Prostate gland (tissue), 2 donors: ENCODE data around the gene TSPAN14. TPM values are rescaled to one million over a fixed set of nuclear protein-coding genes. Genes with fewer than 3 reads are reported as not detected.

Experiments
- DNase-seq: peaks from one replicate; pipeline ENCODE4 v3.0.0-alpha.2; 2019; ENCODE audit warnings: low spot score
- H3K27ac ChIP-seq, 2 donors: fragments of 200-600 bp; sonication (generic); 2 replicates each; pipeline ENCODE4 v1.5.1; 2017 to 2019
- H3K27me3 ChIP-seq: fragments of 200-600 bp; sonication (generic); replicated peaks from 2 replicates; pipeline ENCODE4 v1.5.1; 2019; ENCODE audit not compliant: insufficient read depth
- H3K36me3 ChIP-seq, 2 donors: fragments of 200-600 bp; sonication (generic); 1 replicate in 1 of 2; 2 replicates in 1 of 2; pipeline versions ENCODE4 v1.5.1 to v1.8.1; 2017 to 2019
- H3K4me1 ChIP-seq: fragments of 200-600 bp; sonication (generic); replicated peaks from 2 replicates; pipeline ENCODE4 v1.5.1; 2019
- H3K4me3 ChIP-seq, 2 donors: fragments of 200-600 bp; sonication (generic); 2 replicates each; pipeline ENCODE4 v1.5.1; 2017 to 2019
- H3K9me3 ChIP-seq: fragments of 200-600 bp; sonication (generic); 2 replicates; pipeline ENCODE4 v1.5.1; 2017
- POLR2A ChIP-seq: fragments of 450-650 bp; IDR thresholded peaks from one replicate; pipeline ENCODE4 v1.6.1; 2016; ENCODE audit warnings: antibody characterized with exemption, mild to moderate bottlenecking
- POLR2AphosphoS5 ChIP-seq: sonication (generic); formaldehyde crosslinking; IDR thresholded peaks from one replicate; pipeline ENCODE4 v1.6.1; 2017; ENCODE audit warnings: antibody characterized with exemption
- WGBS: methylation state at CpG from one replicate; pipeline ENCODE4 v1.1.5; 2018; 5-methylcytosine and 5-hydroxymethylcytosine counted together
- intact Hi-C: fragments of 100-400 bp; cut with DNase I; formaldehyde crosslinking; loops from one replicate; pipeline ENCODE4 v1.14.2; 2022
- total RNA-seq, 2 donors: library from RNA; depleted of rRNA; stranded (reverse); fragments of >200 nt; gene quantifications; one replicate each; pipeline ENCODE4 v1.1.0, GENCODE V29; 2016
- TF ChIP-seq, protein P1 (sequence below), 4 experiments: fragments of 200-600 bp in 2 of 4; fragments of 450-650 bp in 2 of 4; sonication (generic) in 2 of 4; IDR thresholded peaks; 1 replicate in 3 of 4; 2 replicates in 1 of 4; pipeline ENCODE4 v1.5.1; 2016 to 2019; ENCODE audit warnings: antibody characterized with exemption in 4 of 4, mild to moderate bottlenecking in 2 of 4, moderate library complexity in 2 of 4

Gene TSPAN14
- total RNA-seq, 2 donors from 2014 or later: 69.8 to 103 TPM

DNA sequence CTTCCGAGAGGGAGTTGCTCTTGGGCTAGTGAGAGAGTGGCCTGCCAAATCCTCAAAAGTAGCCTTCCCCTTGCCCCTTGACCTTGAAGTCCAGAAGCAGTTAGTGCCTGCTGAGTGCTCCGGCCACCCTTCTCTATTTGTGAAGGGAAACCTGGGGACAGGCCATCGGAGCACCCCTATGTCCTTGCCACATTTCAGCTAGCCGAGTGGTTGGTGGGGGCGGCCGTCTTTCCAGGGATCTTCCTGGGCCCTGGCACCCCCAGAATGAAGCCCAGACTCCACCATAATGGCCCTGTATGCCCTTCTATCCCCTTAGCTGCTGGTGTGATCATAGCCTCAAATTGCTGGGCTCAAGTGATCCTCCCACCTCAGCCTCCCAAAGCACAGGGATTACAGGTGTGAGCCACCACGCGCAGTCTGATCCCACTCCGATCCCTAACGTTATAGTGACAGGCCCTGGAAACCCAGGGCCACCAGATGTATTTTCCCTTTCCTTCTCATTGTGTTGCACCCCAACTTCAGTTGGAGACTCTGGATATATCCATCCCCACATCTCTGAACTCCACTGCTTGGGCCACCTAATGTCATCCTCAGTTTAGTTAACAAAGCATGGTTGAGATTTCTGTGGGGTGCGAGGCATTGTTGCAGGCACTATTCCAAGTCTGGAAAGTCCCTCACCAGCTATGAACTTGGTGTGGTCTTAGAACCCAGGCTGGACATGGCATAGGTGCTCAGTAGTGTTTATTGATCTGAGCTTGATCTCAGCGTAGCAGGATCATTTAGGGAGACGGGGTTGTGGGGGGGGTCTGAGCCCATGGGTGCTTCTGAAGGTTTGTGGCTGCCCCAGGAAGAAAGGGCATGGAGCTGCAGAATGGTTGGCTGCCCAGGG, 1.6 kb downstream of the TSPAN14 start:
- Histone ChIP-seq H3K4me1 (peaks cover 28% of the 10 kb centered on the region), H3K27ac (peak overlapping the region; percentile 98 to 99), H3K36me3 (no peaks in the 10 kb centered on the region), H3K27me3 (no peaks in the 10 kb centered on the region), H3K9me3 (no peaks in the 10 kb centered on the region), H3K4me3 (peak overlapping the region; percentile 97 to 98)
- DNase-seq: no peak
- TF ChIP-seq, protein P1, sequence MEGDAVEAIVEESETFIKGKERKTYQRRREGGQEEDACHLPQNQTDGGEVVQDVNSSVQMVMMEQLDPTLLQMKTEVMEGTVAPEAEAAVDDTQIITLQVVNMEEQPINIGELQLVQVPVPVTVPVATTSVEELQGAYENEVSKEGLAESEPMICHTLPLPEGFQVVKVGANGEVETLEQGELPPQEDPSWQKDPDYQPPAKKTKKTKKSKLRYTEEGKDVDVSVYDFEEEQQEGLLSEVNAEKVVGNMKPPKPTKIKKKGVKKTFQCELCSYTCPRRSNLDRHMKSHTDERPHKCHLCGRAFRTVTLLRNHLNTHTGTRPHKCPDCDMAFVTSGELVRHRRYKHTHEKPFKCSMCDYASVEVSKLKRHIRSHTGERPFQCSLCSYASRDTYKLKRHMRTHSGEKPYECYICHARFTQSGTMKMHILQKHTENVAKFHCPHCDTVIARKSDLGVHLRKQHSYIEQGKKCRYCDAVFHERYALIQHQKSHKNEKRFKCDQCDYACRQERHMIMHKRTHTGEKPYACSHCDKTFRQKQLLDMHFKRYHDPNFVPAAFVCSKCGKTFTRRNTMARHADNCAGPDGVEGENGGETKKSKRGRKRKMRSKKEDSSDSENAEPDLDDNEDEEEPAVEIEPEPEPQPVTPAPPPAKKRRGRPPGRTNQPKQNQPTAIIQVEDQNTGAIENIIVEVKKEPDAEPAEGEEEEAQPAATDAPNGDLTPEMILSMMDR (IDR thresholded peaks at IDR 0.05): no peak
- TF ChIP-seq POLR2AphosphoS5 (no peak), POLR2A (no peak)
- 50% methylated on average over 13 of the region's 13 CpGs for WGBS
- intact Hi-C loops: loop anchor here (2.0 kb wide), 1 partner anchor 43 kb away; no protein-coding TSS in a partner anchor

DNA sequence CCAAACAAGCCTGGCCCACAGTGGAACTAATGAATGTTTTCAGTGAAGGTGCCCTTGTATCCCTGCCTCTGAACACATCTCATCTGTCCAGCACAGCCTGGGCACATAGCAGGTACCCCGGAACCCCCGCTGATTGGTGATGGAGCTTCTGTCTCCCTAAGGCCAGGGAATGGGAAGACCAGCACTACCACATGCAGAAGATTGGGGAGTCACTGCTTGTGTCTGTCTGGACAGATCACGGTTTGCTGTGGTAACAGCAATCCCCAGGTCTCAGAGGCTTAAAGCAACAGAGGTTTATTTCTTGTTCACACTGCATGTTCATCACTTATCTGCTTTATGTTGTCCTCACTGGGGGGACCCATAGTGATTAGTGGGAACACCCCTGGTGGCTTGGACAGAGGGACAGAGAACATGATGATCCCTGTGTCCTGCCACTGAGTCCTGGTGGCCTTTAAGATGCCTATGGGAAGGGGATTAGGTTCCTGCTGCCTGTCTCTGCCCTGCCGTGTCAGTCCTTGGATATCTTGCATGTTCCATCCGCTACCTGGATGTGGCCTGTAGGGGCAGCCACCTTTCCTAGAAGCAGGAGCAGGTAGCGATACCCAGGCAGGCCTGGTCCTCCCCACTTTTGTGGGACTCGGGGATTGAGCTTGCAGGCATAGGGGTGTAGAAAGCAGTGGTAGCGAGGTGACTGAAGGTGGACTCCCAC, 3.6 kb downstream of the TSPAN14 start:
- DNase-seq: no peak
- WGBS: 84% methylated on average over 8 of the region's 8 CpGs
- H3K4me1 ChIP-seq: peaks cover 45% of the 10 kb centered on the region
- H3K27me3 ChIP-seq: no peaks in the 10 kb centered on the region
- H3K9me3 ChIP-seq: no peaks in the 10 kb centered on the region
- no peaks in the 10 kb centered on the region for H3K36me3 ChIP-seq
- no peak overlapping the region for H3K4me3 ChIP-seq
- intact Hi-C loops: no loop called here
- peak overlapping the region; percentile 78 to 85 for H3K27ac ChIP-seq
- TF ChIP-seq, protein P1 (IDR thresholded peaks at IDR 0.05): peak in 1 of 4 experiments; percentile 11
- TF ChIP-seq POLR2AphosphoS5 (no peak), POLR2A (no peak)

DNA sequence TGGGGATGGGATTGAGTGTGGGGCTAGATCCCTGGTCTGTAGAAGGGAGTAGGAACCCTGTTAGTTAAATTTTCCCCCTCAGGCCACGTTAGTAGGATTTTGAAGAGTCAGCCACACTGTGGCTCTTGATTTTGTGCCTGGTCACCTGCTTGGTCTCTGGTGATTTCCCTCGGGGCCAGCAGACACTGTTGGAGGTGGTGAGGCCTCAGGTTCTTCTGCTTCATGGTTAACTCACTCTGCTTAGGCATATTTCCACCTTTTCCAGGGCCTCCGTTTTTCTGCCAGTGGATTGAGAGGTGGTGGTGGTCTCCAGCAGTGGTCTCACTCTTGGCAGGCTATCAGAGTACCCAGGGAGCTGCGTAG, 4.1 kb downstream of the TSPAN14 start:
- Histone ChIP-seq H3K36me3 (no peaks in the 10 kb centered on the region), H3K27ac (peak overlapping the region; percentile 78 to 85), H3K27me3 (no peaks in the 10 kb centered on the region), H3K9me3 (no peaks in the 10 kb centered on the region), H3K4me3 (no peak overlapping the region), H3K4me1 (peaks cover 50% of the 10 kb centered on the region)
- WGBS: 59% methylated on average over 4 of the region's 4 CpGs
- DNase-seq: no peak
- intact Hi-C loops: no loop called here
- TF ChIP-seq POLR2AphosphoS5: no peak
- TF ChIP-seq POLR2A: no peak
- TF ChIP-seq, protein P1 (IDR thresholded peaks at IDR 0.05): no peak

DNA sequence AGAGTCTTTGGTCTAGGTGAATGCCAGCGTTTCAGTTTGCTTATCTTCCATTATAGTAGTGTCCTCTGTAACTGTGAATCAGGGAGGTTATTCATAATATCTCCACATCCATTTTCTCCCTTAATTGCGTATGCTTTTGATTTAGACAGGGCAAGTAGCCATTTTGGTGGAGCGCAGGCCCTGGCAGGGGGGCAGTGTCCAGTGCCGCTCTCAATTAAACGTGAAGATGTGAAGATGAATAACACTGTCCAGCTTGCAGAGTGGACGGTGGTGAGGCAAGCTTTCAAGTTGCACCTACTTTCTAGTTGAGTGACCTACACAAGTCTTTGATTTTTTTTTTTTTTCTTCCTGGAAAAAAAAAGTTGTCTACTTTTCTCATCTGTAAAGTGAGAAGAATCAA, 4.5 kb downstream of the TSPAN14 start:
- WGBS: 76% methylated on average over 6 of the region's 6 CpGs
- DNase-seq: no peak
- peaks cover 54% of the 10 kb centered on the region for H3K4me1 ChIP-seq
- H3K4me3 ChIP-seq: no peak overlapping the region
- no peak for TF ChIP-seq POLR2AphosphoS5
- no peak for TF ChIP-seq POLR2A
- TF ChIP-seq, protein P1 (IDR thresholded peaks at IDR 0.05): no peak
- intact Hi-C loops: no loop called here
- H3K9me3 ChIP-seq: no peaks in the 10 kb centered on the region
- H3K27me3 ChIP-seq: no peaks in the 10 kb centered on the region
- H3K36me3 ChIP-seq: no peaks in the 10 kb centered on the region
- H3K27ac ChIP-seq: peak overlapping the region; percentile 78 to 85
